Hippocampal formation (tissue), 2 donors: ENCODE measurements around the gene RASAL2.
A peak's percentile ranks its signal among the peaks of the same experiment; 100 is the strongest.
"Not testable (repeated sequence)": the region's sequence is repeated elsewhere in the genome, so short reads cannot be mapped to it uniquely, and the experiment has no call there.

ENCODE experiments used
- DNase-seq, 2 donors: peaks; one replicate each; lab custom pipeline; 2025; lab: John Stamatoyannopoulos, UW

The RASAL2 gene

DNA sequence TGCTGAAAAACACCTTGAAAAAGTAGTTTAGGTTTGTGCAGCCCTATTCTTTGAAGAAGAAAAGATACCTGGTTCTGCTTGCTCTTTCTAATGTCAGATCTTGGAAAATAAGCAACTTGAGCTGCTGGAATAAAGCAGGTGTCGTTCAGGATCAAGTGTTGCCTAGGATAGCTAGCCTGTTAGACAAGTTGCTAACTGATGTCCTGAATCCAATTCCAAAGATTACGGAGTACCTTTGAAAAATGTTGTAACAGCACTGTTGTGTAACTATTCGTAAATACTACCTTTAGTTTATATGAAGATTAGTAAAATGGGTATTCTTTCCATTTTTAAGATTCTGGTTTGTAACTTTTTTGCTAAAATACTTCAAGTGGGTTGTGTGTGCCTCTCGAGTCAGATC lies 251.3 kb downstream of the RASAL2 start:
- no peak for DNase-seq

DNA sequence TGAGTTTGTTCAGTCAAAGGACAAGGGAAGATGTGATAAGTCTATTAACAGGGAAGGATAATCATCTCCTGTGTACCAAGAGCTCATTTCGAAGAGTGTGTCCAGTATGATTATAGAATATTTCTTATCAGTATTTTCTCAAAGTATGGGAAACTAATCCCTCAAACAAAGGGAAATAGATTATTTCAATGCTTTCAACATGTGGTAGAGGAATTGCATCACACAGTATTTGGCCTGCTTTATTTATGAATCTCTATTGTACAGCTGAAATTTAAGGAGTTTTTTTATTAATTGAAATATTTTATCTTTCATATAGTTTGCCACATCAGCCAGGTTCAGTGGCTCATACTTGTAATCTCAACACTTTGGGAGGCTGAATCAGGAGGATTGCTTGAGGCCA lies 251.9 kb downstream of the RASAL2 start:
- no peak for DNase-seq

DNA sequence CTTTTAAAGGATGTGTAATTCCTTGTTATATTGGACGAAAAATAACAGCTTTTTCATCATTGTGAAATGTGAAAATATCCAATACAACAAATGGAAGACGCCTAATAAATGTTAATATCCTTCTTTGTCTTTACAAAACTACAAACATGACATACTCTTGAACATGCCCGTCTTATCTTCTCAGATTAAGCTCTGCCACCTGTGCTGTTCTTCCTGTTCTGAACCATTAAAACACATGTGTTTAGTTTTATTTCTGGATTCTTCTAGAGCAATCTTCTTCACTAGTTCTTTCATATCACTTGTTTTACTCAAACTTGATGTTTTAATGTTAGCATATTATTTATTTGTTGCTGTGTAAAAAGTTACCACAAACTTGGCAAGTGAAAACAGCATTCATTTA lies 255.9 kb downstream of the RASAL2 start:
- no peak for DNase-seq

DNA sequence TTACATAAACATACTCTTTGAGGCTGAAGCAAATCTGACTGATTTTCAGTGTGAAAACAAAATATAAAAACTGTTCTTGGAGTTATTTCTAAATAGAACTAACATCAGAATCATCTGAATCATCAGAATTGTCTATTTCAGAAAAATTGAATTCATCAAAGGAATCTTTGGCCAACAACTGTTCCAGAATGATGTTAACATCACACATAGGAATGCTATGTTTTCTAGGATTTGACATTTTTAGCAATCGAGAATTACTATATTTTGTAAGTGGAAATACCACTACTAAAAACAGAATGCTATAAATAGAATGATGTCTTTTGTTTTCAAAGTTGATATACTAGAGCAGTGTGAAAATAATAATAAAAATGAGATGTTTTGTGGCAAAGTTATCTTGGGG lies 258.0 kb downstream of the RASAL2 start:
- not testable (repeated sequence) for DNase-seq

DNA sequence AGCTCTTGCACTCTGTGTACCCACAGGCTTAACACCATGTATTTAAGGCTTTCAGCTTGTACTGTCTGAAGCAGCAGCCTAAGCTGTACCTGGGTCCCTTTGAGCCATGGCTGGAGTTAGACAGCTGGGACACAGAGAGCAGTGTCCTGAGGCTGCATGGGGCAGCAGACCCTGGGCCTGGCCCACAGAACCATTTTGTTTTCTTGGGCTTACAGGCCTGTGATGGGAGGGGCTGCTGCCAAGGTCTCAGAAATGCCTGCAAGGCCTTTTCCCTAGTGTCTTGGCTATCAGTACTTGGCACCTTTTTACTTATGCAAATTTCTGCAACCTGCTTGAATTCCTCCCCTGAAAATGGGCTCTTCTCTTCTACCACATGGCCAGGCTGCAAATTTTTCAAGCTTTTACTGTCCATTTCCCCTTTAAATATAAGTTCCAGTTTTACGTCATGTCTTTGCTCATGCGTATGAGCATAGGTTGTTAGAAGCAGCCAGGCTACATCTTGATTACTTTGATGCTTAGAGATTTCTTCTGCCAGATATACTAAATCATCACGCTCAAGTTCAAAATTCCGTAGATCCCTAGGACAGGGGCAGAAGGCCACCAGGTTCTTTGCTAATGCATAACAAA lies 259.0 kb downstream of the RASAL2 start:
- DNase-seq = no peak

DNA sequence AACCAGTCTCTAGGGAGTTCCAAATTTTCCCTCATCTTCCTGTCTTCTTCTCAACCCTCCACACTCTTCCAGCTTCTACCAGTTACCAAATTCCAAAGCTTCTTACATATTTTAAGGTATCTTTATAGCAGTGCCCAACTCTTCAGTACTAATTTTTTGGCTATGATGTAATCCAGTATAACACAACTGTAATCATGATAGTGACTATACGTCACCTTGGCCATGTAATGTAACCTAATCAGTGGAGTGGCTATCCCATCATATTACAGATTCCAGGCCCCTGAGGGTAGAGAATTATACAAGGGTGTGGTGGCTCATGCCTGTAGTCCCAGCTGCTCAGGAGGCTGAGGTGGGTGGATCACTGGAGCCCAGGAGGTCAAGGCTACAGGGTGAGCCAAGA lies 259.6 kb downstream of the RASAL2 start:
- no peak for DNase-seq

DNA sequence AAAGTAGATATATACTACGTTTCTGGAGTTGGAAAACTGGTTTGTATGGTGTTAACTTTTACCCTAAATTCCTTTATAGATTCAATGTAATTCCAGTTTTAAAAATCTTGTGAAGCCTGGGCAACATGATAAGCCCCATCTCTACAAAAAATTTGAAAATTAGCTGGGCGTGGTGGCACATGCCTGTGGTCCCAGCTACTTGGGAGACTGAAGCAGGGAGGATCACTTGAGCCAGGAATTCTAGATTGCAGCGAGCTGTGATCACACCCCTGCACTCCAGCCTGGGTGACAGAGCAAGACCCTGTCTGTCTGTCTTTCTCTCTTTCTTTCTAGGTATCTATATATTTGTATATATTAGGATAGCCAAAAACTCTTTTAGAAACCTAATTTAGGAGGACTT lies 260.9 kb downstream of the RASAL2 start:
- DNase-seq = no peak

DNA sequence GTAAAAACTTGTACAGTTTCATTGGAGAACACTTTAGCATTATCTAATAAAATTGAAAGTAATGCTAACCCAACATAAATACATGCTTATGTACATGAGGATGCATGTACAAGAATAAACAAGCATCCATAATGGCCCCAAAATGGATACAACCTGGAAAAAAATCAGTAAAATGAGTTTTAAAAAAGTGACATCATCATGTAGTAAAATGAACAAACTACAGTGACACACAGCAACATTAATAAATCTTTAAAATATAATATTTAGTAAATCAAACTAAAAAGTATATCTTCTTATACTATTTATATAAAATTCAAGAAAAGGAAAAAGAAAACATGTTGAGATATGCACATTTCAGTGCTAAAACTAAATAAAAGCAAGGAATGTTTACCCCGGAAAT lies 262.4 kb downstream of the RASAL2 start:
- no peak for DNase-seq

DNA sequence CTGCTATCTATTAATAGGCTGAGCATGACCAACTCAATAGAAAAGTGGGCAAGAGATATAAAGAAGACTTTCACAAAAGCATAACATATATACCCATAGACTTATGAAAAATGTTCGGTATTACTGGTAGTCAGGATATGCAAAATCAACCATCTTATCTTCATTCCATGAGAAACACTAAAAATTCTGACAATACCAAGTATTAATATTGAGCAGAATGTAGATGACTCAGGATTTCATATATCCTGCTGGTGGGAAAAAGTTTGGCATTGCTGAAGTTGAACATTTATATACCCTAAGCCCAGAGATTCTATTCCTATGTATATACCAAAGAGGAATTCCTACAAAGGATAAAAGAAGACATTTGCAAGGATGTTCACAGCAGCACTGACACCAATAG lies 264.6 kb downstream of the RASAL2 start:
- no peak for DNase-seq

DNA sequence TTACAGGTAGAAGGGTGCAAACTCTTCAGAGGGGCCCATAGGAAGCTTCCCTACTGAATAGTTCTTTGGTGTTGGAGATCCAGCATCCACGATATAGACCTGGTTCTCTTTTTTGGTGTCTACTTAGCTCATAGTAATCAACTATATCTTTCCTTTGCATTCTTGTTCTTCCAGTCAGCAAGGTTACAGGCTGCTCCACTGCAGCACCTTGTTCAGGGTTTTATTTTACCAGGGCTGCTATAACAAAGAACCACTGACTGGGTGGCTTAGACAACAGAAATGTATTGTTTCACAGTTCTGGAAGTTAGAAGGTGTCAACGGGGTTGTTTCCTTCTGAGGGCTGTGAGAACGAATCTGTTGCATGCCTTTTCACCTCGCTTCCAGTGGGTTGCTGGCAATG lies 266.5 kb downstream of the RASAL2 start:
- no peak for DNase-seq

DNA sequence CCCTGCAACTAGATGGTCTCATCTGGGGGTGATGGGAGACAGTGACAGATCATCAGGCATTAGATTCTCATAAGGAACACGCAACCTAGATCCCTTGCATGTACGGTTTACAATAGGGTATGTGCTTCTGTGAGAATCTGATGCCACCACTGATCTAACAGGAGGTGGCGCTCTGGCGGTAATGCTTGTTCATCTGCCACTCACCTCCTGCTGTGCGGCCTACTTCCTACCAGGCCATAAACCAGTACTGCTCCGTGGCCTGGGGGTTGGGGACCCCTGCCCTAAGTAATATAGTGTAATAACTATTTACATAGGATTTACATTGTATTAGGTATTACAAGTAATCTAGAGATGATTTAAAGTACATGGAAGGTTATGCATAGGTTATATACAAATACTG lies 267.9 kb downstream of the RASAL2 start:
- DNase-seq = no peak

DNA sequence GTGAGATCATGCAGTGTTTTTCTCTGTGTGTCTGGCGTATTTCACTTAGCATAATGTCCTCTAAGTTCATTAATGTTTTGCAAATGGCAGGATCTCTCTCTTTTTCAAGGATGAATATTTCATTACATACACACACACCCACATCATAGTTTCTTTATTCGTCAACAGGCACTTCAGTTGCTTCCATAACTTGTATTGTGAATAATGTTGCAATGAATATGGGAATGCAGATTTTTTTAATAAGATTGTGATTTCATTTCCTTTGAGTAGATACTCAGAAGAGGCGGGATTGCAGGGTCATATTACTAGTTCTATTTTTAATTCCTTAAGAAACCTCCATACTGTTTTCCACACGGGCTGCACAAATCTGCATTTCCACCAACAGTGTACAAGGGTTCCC lies 268.8 kb downstream of the RASAL2 start:
- no peak for DNase-seq

DNA sequence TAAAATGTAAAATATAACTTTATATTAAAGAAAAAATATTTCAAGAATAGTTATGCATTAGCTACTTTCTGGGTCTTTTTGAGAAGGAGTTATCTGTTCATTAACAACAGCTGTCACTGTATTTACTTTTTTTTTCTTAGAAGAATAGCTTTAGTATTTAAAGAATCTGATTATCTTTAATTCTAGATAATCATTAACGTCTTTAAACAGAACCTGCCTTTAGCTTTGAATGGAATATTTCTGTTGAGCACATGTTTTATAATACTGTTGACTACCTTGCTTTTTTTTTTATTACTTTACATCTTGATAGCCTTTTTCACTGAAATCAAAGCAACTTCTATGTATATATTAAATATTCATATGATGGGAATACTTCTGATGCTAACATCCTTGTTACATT lies 270.9 kb downstream of the RASAL2 start:
- DNase-seq = no peak

DNA sequence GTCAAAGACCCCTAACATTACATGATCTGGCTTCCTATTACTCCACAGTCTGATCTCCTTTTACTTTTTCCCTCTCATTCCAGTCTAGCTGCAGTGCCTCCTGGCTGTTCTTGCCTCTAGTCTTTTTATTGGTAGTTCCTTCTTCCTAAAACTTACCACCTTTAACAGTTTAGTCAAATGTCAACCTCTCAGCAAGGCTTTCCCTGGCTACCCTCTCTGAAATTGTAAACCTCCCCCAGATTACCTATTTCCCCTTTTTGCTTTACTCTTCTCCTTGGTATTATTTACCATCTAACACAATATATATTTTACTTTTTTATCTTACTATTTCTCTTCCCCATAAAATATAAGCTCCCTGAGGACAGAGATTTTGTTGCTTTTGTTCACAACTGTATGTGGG lies 273.2 kb downstream of the RASAL2 start:
- no peak for DNase-seq

DNA sequence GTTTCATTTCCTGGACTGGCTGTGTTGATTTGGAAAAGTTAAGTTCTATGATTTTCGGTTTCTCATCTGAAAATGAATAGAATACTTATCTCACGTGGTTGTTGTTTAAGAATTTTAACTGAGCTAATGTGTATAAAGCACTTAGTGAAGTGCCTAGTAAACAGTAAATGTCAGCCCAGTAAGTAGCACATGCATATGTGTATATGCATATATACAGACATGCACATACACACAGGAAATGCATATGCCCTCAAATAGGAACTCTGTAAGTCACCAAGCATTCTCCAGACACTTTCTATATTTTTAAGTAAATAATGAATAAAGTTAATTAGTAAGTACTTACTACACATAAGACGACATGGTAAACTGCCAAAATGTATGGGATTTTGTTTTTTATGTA lies 274.3 kb downstream of the RASAL2 start:
- DNase-seq = no peak

DNA sequence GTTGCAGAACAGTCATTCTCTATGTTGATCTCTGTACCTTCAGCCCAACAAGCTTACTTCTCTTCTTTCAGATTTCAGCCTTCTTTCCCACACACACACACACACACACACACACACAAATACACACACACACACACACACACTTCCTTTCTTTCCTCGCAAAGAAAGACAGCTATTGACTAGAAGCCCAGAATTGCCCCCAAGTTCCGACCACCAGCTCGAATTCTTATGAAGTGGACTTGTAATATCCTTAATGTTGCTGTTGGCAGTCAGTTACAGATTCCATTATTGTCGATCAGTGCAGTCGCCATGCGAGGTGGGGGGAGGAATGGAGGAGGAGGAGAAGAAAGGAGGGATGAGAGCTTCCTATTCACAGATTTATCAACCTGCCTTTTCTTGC lies 277.3 kb downstream of the RASAL2 start:
- DNase-seq = peak in 1 of 2 donors; percentile 14

DNA sequence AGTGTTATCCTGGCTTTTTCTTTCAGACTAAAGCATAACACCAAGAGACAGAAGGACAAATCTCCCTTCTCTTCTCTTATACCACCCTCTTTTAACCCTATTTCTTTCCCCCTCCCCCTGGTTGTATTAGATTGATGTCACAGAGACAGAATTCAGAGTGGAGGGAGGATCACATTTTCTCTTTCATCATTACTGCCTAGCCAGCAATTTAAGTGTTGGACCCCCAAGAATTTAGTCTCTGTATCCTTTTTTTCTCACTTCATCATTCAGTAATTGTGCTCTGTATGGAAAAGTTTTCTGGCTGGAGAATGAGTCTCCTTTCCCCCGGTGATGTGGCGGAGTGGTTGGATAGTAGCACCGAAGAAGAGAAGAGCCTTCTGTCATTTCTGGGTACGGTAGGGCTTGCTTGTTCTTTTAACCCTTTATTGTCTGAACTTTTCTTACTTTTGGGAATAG lies 278.1 kb downstream of the RASAL2 start:
- no peak for DNase-seq

DNA sequence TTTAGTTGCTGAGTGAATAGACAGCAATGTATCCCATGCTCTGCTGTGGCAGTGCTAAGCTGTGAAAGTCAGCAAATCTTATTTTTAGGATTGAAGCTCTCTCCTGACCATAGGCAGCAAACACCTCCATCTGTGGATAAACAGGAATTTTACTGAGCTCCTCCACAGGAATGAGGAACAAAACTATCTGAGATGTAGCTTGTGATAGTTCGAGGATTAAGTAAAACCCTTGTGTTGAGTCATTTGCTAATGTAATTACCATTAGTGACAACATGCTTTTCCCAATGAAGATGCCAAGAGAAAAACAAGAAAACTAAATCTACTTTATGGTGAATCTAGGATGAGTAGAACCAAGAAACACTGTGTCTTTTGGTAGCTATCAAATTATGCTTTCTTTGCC lies 280.1 kb downstream of the RASAL2 start:
- no peak for DNase-seq

DNA sequence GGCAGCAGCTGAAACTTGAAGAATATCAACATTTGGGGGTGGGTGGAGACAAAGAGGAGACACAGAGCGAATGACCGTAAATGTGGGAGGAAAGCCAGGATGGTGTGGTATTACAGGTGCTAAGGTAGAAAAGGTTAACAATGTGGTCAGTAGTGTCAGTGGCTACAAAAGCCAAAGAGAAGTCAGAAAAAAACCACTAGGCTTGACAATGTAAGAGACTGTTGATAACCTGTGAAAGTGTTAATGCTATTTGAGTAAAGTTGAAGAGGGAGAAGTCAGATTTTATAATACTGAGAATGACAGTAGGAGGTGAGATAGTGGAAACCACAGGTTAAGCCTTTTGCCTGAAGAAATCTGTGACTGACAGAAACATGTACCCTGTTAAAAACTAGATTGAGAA lies 282.1 kb downstream of the RASAL2 start:
- no peak for DNase-seq

DNA sequence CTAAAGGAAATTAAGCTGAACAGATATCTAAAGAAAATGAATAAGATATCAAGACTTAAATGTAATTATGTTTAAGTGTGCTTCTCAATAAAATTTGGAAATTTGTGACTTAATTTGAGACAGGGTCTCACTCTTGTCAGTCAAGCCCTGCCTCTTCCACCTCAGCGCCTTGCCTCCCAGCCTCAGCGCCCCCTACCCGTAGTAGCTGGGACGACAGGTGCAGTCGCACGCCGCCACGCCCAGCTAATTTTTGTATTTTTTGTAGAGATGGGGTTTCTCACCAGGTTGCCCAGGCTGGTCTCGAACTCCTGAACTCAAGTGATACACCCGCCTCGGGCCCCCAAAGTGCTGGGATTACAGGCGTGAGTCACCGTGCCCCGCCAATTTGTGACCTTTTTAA lies 285.9 kb downstream of the RASAL2 start:
- no peak for DNase-seq

DNA sequence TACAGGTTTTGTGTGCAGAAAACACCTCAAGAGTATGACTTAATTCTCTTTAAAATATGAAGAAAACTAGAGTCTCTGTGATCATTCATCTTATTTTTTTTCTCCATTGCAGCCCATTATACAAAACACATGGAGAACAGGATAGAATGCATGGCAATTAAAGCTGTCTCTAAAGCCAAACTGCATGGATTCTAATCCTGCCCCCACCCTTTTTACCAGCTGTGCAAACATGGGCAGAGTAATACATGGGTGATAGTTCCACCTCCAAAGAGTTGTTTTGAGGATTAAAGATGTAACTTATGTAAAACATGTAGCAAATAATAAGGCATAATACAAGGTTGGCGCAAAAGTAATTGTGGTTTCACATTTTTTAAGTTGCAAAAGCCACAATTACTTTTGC lies 288.5 kb downstream of the RASAL2 start:
- no peak for DNase-seq

DNA sequence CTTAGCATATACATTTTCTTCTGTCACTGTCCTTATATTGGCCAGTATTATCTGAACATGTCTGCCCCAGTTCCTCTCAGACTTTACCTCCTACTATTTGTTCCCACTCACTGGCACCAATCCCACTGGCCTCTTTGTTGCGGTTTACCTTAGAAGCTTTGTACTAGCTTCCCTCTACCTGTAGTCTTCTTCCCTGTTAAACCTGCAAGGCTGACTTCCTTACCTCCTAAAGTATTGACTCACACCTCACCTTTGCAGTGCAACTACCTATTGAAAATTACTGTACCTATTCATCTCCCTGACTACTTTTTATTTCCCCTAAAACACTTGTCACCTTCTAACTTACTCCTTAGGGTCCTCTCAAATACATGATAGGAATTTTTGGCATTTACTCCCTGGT lies 291.8 kb downstream of the RASAL2 start:
- no peak for DNase-seq

DNA sequence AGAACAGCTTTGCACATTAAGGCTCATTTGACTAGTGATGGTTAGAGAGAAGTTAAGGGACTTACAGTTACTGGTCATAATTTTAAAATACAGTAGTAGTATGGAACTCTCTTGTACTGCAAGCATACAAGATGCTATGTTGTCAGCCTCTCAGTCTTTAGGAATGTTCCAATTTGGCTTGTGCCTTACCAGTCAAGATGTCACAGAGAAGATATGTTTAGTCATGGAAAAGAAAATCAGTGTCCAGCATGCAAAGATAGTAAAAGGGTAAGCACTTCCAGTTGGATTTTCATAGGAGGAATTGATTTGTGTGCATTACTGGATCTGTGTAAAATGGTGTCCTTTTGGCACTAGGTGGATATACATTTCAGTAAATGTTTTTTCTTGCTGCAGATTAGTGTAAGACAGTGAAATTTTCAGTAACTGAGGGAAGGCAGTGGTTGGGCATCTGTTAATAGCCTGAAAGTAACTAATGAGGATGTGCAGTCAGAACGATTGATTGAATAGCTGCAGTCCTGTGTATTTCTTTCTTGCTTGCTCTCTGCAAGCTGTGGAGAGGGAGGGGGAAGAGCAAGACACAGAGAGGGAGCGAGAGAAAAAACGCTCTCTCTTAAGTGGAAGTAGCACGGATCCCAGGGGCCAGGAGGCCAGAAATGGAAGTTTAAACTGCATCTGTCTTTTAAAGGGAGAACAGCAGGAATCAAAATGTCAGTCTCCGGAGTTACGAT lies 294.7 kb downstream of the RASAL2 start:
- no peak for DNase-seq

DNA sequence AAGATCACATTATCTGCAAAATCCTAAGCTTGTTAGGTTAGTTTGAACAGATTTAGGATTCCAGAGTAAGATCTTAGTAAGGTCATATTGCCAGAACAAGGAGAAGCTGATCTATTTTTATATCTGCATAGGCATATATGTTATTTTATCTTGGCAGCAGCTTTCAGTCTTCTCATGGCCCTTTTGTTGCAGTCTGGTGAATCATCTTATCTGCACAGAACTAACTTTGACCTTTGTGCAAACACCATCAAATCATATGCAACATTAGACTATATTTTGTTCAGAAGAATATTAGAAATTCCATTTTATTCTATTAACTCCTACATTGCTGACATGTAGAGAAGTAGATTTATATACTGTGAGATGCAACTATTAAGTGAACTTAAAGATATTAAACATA lies 295.5 kb downstream of the RASAL2 start:
- no peak for DNase-seq
